Trophoblast cell (in vitro differentiated cells and primary cell): ENCODE results near the gene APH1B.

Source experiments
- DNase-seq, 2 donors: peaks; one replicate each; pipeline ENCODE4 v3.0.0-alpha.2; 2016
- H2AFZ ChIP-seq: 2 replicates; pipeline ENCODE4 v1.6.1; 2013; ENCODE audit warnings: low read length, moderate library complexity, mild to moderate bottlenecking; ENCODE audit not compliant: insufficient read depth, poor library complexity
- H2AK5ac ChIP-seq: 2 replicates; pipeline ENCODE4 v1.6.1; 2013; ENCODE audit warnings: mild to moderate bottlenecking, low read length
- H2BK120ac ChIP-seq: 2 replicates; pipeline ENCODE4 v1.6.1; 2013; ENCODE audit warnings: low read length, mild to moderate bottlenecking, moderate library complexity; ENCODE audit not compliant: insufficient read depth, poor library complexity
- H2BK12ac ChIP-seq: 2 replicates; pipeline ENCODE4 v1.6.1; 2013; ENCODE audit warnings: mild to moderate bottlenecking, low read length, moderate library complexity
- H2BK5ac ChIP-seq: 2 replicates; pipeline ENCODE4 v1.6.1; 2013; ENCODE audit warnings: low read length, low read depth, moderate library complexity, mild to moderate bottlenecking; ENCODE audit not compliant: poor library complexity
- H3K14ac ChIP-seq: 2 replicates; pipeline ENCODE4 v1.6.1; 2013; ENCODE audit warnings: mild to moderate bottlenecking, low read length
- H3K18ac ChIP-seq: 2 replicates; pipeline ENCODE4 v1.6.1; 2013; ENCODE audit warnings: mild to moderate bottlenecking, low read length
- H3K23ac ChIP-seq: 2 replicates; pipeline ENCODE4 v1.6.1; 2013; ENCODE audit warnings: low read length
- H3K27ac ChIP-seq: 2 replicates; pipeline ENCODE4 v1.5.1; 2013; ENCODE audit warnings: low read depth, mild to moderate bottlenecking, inconsistent platforms, low read length, moderate library complexity
- H3K27me3 ChIP-seq: 2 replicates; pipeline ENCODE4 v1.6.1; 2013; ENCODE audit warnings: inconsistent platforms, mild to moderate bottlenecking, low read length, moderate library complexity; ENCODE audit not compliant: insufficient read depth
- H3K36me3 ChIP-seq, 2 experiments: 1 replicate in 1 of 2; 2 replicates in 1 of 2; pipeline ENCODE4 v1.6.1; 2013; ENCODE audit warnings: low read length in 2 of 2, mild to moderate bottlenecking in 2 of 2, moderate library complexity in 1 of 2; ENCODE audit not compliant: insufficient read depth in 2 of 2, control insufficient read depth in 1 of 2
- H3K4ac ChIP-seq: 2 replicates; pipeline ENCODE4 v1.6.1; 2013; ENCODE audit warnings: low read depth, mild to moderate bottlenecking, low read length, moderate library complexity
- H3K4me1 ChIP-seq, 2 experiments: 1 replicate in 1 of 2; 2 replicates in 1 of 2; pipeline ENCODE4 v1.6.1; 2013; ENCODE audit warnings: low read length in 2 of 2, mild to moderate bottlenecking in 2 of 2, moderate library complexity in 1 of 2; ENCODE audit not compliant: insufficient read depth in 2 of 2, control insufficient read depth in 1 of 2
- H3K4me2 ChIP-seq: 2 replicates; pipeline ENCODE4 v1.6.1; 2013; ENCODE audit warnings: inconsistent platforms, mild to moderate bottlenecking, low read length, moderate library complexity
- H3K4me3 ChIP-seq: 2 replicates; pipeline ENCODE4 v1.5.1; 2013; ENCODE audit warnings: mild to moderate bottlenecking, low read depth, low read length, inconsistent platforms
- H3K79me1 ChIP-seq: one replicate; pipeline ENCODE4 v1.6.1; 2013; ENCODE audit warnings: low read length
- H3K79me2 ChIP-seq: 2 replicates; pipeline ENCODE4 v1.6.1; 2013; ENCODE audit warnings: low read length, mild to moderate bottlenecking; ENCODE audit not compliant: control insufficient read depth, insufficient read depth, poor library complexity
- H3K9ac ChIP-seq: 2 replicates; pipeline ENCODE4 v1.6.1; 2013; ENCODE audit warnings: mild to moderate bottlenecking, low read length
- H3K9me3 ChIP-seq: 2 replicates; pipeline ENCODE4 v1.6.1; 2013; ENCODE audit warnings: low read depth, mild to moderate bottlenecking, control low read depth, inconsistent platforms, low read length; ENCODE audit not compliant: insufficient read depth
- H4K12ac ChIP-seq: 2 replicates; pipeline ENCODE4 v1.6.1; 2013; ENCODE audit warnings: low read depth, mild to moderate bottlenecking, low read length, moderate library complexity
- H4K8ac ChIP-seq: 2 replicates; pipeline ENCODE4 v1.6.1; 2013; ENCODE audit warnings: low read depth, mild to moderate bottlenecking, low read length, moderate library complexity
- H4K91ac ChIP-seq: one replicate; pipeline ENCODE4 v1.6.1; 2013; ENCODE audit warnings: low read depth, mild to moderate bottlenecking, low read length, moderate library complexity
- WGBS: extraction: QIAGEN DNeasy Blood & Tissue Kit; methylation state at CpG from one replicate; pipeline ENCODE4 v1.1.7; 2013; ENCODE audit warnings: missing lambda C conversion rate; ENCODE audit not compliant: insufficient read length, insufficient coverage; ENCODE audit errors: extremely low coverage; 5-methylcytosine and 5-hydroxymethylcytosine counted together

APH1B gene

GRCh38 chr15:63324770-63325169 is 47.4 kb downstream of the APH1B start:
- Histone ChIP-seq H3K27me3 (no peaks in the 10 kb centered on the region), H3K4me2 (no peak overlapping the region), H3K4me1 (no peaks in the 10 kb centered on the region), H3K23ac (no peak overlapping the region), H3K36me3 (no peaks in the 10 kb centered on the region), H3K9ac (no peak overlapping the region), H2BK5ac (no peak overlapping the region), H3K9me3 (no peaks in the 10 kb centered on the region), H4K91ac (no peak overlapping the region), H4K12ac (no peak overlapping the region), H4K8ac (no peak overlapping the region), H3K14ac (no peak overlapping the region), H3K18ac (no peak overlapping the region), H2BK12ac (no peak overlapping the region), H2AK5ac (no peak overlapping the region), H3K27ac (no peak overlapping the region), H3K79me2 (no peaks in the 10 kb centered on the region), H3K4me3 (no peak overlapping the region), H2AFZ (no peak overlapping the region), H3K79me1 (no peaks in the 10 kb centered on the region), H2BK120ac (no peak overlapping the region), H3K4ac (no peak overlapping the region)
- DNase-seq: no peak
- no CpG with 5 or more reads among the region's 7 CpGs for WGBS

DNA sequence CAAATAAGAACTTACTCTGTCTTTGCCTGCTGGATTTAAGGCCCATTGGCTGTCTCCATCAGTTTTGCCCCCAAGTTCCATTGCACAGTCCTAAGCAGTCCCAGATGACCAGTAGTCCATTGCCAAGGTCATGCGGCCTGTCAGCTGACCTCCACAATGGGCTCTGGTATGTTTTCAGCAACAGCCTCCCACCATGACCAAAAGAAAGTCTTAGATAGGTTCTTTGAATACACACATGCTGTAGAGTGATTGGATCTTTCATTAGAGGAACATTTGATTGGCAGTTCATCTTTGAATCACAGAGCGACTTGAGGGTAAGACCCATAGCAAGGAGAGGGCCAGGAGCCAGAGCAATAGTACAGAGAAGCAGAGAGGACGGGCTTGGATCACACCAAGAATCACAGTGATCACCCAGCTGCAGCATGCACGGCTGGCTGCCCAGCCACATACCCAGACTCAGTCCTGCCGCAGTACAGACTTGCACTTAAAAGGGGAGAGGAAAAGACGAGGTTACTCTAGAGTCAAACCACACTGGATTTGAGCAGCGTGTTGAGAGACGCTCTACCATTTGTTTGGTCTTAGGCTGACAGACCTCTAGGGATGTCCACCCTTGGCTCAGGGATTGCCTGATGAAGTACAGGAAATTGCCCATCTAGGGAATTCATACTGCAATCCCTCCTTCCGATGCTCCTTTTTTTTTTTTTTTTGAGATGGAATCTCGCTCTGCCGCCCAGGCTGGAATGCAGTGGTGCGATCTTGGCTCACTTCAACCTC is 50.4 kb downstream of the APH1B start:
- Histone ChIP-seq H3K4me3 (no peak overlapping the region), H3K79me1 (no peaks in the 10 kb centered on the region), H3K4ac (no peak overlapping the region), H3K4me2 (no peak overlapping the region), H2AFZ (no peak overlapping the region), H3K27ac (no peak overlapping the region), H2BK120ac (no peak overlapping the region), H3K9ac (no peak overlapping the region), H2BK12ac (no peak overlapping the region), H4K8ac (no peak overlapping the region), H3K36me3 (no peaks in the 10 kb centered on the region), H3K9me3 (no peaks in the 10 kb centered on the region), H3K4me1 (no peaks in the 10 kb centered on the region), H4K91ac (no peak overlapping the region), H3K79me2 (no peaks in the 10 kb centered on the region), H3K18ac (no peak overlapping the region), H3K14ac (no peak overlapping the region), H4K12ac (no peak overlapping the region), H3K27me3 (no peaks in the 10 kb centered on the region), H3K23ac (no peak overlapping the region), H2AK5ac (no peak overlapping the region), H2BK5ac (no peak overlapping the region)
- DNase-seq: no peak
- no CpG with 5 or more reads among the region's 12 CpGs for WGBS

DNA sequence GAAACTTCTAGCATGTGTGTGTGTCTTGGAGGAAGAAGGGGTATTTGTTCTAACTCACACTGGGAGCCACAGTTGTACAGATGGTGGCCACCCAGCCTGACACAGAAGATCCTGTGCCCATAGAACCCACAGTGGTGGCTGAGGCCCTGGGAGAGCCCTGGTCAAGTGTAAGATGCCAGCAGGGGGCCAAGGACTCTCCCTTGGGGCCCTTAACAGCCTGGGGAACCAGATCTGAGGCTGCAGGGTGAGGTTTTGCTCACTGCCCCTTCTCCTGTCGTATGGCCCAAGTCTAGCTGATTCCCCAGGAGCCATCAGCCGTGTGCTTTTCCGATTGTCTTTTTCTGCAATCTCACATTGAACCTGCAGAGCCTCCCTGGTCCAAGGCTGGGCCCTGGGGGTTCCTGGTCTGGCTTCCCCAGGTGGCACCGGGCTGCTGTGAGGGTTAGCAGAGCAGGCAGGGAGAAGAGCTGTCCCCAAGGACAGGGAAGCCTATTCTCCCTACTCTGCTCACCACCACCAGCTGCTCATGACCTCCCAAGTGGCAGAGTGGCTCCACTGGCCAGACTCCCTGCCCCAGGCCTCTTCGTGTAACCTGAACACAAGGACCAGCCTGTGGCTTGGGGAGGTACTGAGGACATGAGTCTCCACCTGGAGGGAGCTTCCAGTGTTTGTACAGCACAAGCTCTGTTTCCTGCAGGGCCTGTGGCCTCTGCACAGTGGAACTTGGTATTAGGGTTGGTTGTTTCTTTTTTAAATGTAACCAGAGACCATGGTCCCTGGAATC is 52.4 kb downstream of the APH1B start:
- no peak for DNase-seq
- Histone ChIP-seq H4K91ac (no peak overlapping the region), H3K27ac (no peak overlapping the region), H2AK5ac (no peak overlapping the region), H3K36me3 (no peaks in the 10 kb centered on the region), H3K23ac (no peak overlapping the region), H3K4ac (no peak overlapping the region), H3K4me1 (no peaks in the 10 kb centered on the region), H2BK5ac (no peak overlapping the region), H3K4me3 (no peak overlapping the region), H3K4me2 (no peak overlapping the region), H4K8ac (no peak overlapping the region), H2AFZ (no peak overlapping the region), H3K9me3 (no peaks in the 10 kb centered on the region), H4K12ac (no peak overlapping the region), H2BK120ac (no peak overlapping the region), H3K18ac (no peak overlapping the region), H2BK12ac (no peak overlapping the region), H3K9ac (no peak overlapping the region), H3K79me1 (no peaks in the 10 kb centered on the region), H3K14ac (no peak overlapping the region), H3K79me2 (no peaks in the 10 kb centered on the region), H3K27me3 (no peaks in the 10 kb centered on the region)
- WGBS: no CpG with 5 or more reads among the region's 5 CpGs

GRCh38 chr15:63330926-63331325 is 53.5 kb downstream of the APH1B start:
- Histone ChIP-seq H3K79me1 (no peaks in the 10 kb centered on the region), H2BK12ac (no peak overlapping the region), H3K18ac (no peak overlapping the region), H3K4me1 (no peaks in the 10 kb centered on the region), H3K4ac (no peak overlapping the region), H3K27me3 (no peaks in the 10 kb centered on the region), H3K9ac (no peak overlapping the region), H3K79me2 (no peaks in the 10 kb centered on the region), H3K27ac (no peak overlapping the region), H3K4me2 (no peak overlapping the region), H3K36me3 (no peaks in the 10 kb centered on the region), H3K23ac (no peak overlapping the region), H4K91ac (no peak overlapping the region), H3K14ac (no peak overlapping the region), H4K8ac (no peak overlapping the region), H2AK5ac (no peak overlapping the region), H4K12ac (no peak overlapping the region), H2BK5ac (no peak overlapping the region), H3K4me3 (no peak overlapping the region), H2BK120ac (no peak overlapping the region), H2AFZ (no peak overlapping the region), H3K9me3 (no peaks in the 10 kb centered on the region)
- WGBS: no CpG with 5 or more reads among the region's 10 CpGs
- no peak for DNase-seq
